DOHH2 (cell line): ENCODE results near the gene MRPS16.

ENCODE experiments used
- H3F3A ChIP-seq: fragments of 200-600 bp; sonication (generic), shearing (Covaris generic); 2 replicates; pipeline ENCODE4 v1.6.0; 2016; ENCODE audit warnings: antibody characterized with exemption, mild to moderate bottlenecking; ENCODE audit not compliant: control insufficient read depth, insufficient read depth
- H3K27ac ChIP-seq: fragments of 200-600 bp; sonication (generic); 2 replicates; pipeline ENCODE4 v1.5.1; 2014; ENCODE audit warnings: low read depth, mild to moderate bottlenecking, low read length, moderate library complexity
- H3K27me3 ChIP-seq: fragments of 200-600 bp; sonication (generic); 2 replicates; pipeline ENCODE4 v1.6.1; 2014; ENCODE audit warnings: mild to moderate bottlenecking, low read length, mixed read lengths; ENCODE audit not compliant: control insufficient read depth
- H3K36me3 ChIP-seq: fragments of 200-600 bp; sonication (generic); 2 replicates; pipeline ENCODE4 v1.6.1; 2014; ENCODE audit warnings: mild to moderate bottlenecking, low read length, moderate library complexity, mixed read lengths; ENCODE audit not compliant: control insufficient read depth
- H3K4me1 ChIP-seq: fragments of 200-600 bp; sonication (generic); 2 replicates; pipeline ENCODE4 v1.6.1; 2014; ENCODE audit warnings: mild to moderate bottlenecking, low read length, mixed read lengths; ENCODE audit not compliant: control insufficient read depth
- H3K4me2 ChIP-seq: fragments of 200-600 bp; sonication (generic); 2 replicates; pipeline ENCODE4 v1.6.0; 2014; ENCODE audit warnings: mild to moderate bottlenecking, low read length, moderate library complexity
- H3K4me3 ChIP-seq: fragments of 200-600 bp; sonication (generic); 2 replicates; pipeline ENCODE4 v1.5.1; 2014; ENCODE audit warnings: mild to moderate bottlenecking, low read length, mixed read lengths
- H3K79me2 ChIP-seq: fragments of 200-600 bp; sonication (generic); 2 replicates; pipeline ENCODE4 v1.6.1; 2014; ENCODE audit warnings: mild to moderate bottlenecking, low read length, mixed read lengths; ENCODE audit not compliant: control insufficient read depth
- H3K9me2 ChIP-seq: fragments of 200-600 bp; sonication (generic); replicated peaks from 2 replicates; pipeline ENCODE4 v1.6.1; 2014; ENCODE audit warnings: mild to moderate bottlenecking, low read length, mixed read lengths; ENCODE audit not compliant: control insufficient read depth
- H3K9me3 ChIP-seq: fragments of 200-600 bp; sonication (generic); 2 replicates; pipeline ENCODE4 v1.6.1; 2014; ENCODE audit warnings: antibody characterized with exemption, low read length, mixed read lengths; ENCODE audit not compliant: control insufficient read depth, insufficient read depth
- H4K20me1 ChIP-seq: fragments of 200-600 bp; sonication (generic); 2 replicates; pipeline ENCODE4 v1.6.0; 2014; ENCODE audit warnings: low read depth, mild to moderate bottlenecking, antibody characterized with exemption, low read length, moderate library complexity; ENCODE audit not compliant: control insufficient read depth, insufficient read depth
- EZH2phosphoT487 ChIP-seq: fragments of 200-600 bp; sonication (generic); IDR thresholded peaks from 2 replicates; pipeline ENCODE4 v1.6.1; 2017; ENCODE audit warnings: borderline replicate concordance, mild to moderate bottlenecking, antibody characterized with exemption, low read length, moderate library complexity, mixed read lengths
- TF ChIP-seq, protein P1 (sequence below): fragments of 200-600 bp; sonication (generic); IDR thresholded peaks from one replicate; pipeline ENCODE4 v1.5.1; 2014; ENCODE audit warnings: antibody characterized with exemption, mild to moderate bottlenecking, low read depth, low read length; ENCODE audit not compliant: poor library complexity, severe bottlenecking

Gene MRPS16

GRCh38 chr10:73206385-73206784 lies 46.1 kb downstream of the MRPS16 start:
- Histone ChIP-seq H3K9me2 (no peaks in the 10 kb centered on the region), H4K20me1 (no peaks in the 10 kb centered on the region), H3K4me3 (no peak overlapping the region), H3K4me2 (no peak overlapping the region), H3K27me3 (no peaks in the 10 kb centered on the region), H3K4me1 (no peaks in the 10 kb centered on the region), H3K36me3 (no peaks in the 10 kb centered on the region), H3F3A (no peaks in the 10 kb centered on the region), H3K79me2 (no peaks in the 10 kb centered on the region), H3K9me3 (no peaks in the 10 kb centered on the region), H3K27ac (no peak overlapping the region)
- TF ChIP-seq, protein P1, sequence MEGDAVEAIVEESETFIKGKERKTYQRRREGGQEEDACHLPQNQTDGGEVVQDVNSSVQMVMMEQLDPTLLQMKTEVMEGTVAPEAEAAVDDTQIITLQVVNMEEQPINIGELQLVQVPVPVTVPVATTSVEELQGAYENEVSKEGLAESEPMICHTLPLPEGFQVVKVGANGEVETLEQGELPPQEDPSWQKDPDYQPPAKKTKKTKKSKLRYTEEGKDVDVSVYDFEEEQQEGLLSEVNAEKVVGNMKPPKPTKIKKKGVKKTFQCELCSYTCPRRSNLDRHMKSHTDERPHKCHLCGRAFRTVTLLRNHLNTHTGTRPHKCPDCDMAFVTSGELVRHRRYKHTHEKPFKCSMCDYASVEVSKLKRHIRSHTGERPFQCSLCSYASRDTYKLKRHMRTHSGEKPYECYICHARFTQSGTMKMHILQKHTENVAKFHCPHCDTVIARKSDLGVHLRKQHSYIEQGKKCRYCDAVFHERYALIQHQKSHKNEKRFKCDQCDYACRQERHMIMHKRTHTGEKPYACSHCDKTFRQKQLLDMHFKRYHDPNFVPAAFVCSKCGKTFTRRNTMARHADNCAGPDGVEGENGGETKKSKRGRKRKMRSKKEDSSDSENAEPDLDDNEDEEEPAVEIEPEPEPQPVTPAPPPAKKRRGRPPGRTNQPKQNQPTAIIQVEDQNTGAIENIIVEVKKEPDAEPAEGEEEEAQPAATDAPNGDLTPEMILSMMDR = no peak
- TF ChIP-seq EZH2phosphoT487 = no peak

- Histone ChIP-seq H3K79me2 (no peaks in the 10 kb centered on the region), H3K9me3 (no peaks in the 10 kb centered on the region), H3K27ac (no peak overlapping the region), H3K9me2 (no peaks in the 10 kb centered on the region), H3K27me3 (no peaks in the 10 kb centered on the region), H4K20me1 (no peaks in the 10 kb centered on the region), H3K4me3 (no peak overlapping the region), H3F3A (no peaks in the 10 kb centered on the region), H3K4me2 (no peak overlapping the region), H3K36me3 (no peaks in the 10 kb centered on the region), H3K4me1 (no peaks in the 10 kb centered on the region)
- TF ChIP-seq EZH2phosphoT487 = no peak
- TF ChIP-seq, protein P1 = no peak
Measured at GRCh38 chr10:73205890-73206289, 46.6 kb downstream of the MRPS16 start.

DNA sequence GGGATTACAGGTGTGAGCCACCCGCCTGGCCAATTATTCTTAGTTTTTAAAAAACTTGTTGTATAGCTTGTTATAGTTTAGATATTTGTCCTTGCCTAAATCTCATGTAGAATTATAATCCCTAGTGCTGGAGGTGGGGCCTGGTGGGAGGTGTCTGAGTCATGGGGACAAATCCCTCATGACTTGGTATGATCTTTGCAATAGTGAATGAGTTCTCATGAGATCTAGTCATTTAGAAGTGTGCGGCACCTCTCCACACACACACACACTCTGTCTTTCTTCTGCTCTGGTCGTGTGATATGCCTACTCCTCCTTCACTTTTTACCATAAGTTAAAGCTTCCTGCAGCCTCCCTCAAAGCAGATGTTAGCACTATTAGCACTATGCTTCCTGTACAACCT lies 47.4 kb downstream of the MRPS16 start:
- no peaks in the 10 kb centered on the region for H4K20me1 ChIP-seq
- TF ChIP-seq, protein P1 = no peak
- no peak for TF ChIP-seq EZH2phosphoT487
- no peaks in the 10 kb centered on the region for H3K9me2 ChIP-seq
- no peak overlapping the region for H3K27ac ChIP-seq
- no peaks in the 10 kb centered on the region for H3K9me3 ChIP-seq
- H3K36me3 ChIP-seq = no peaks in the 10 kb centered on the region
- H3F3A ChIP-seq = no peaks in the 10 kb centered on the region
- H3K27me3 ChIP-seq = no peaks in the 10 kb centered on the region
- no peak overlapping the region for H3K4me2 ChIP-seq
- H3K4me1 ChIP-seq = no peaks in the 10 kb centered on the region
- H3K79me2 ChIP-seq = no peaks in the 10 kb centered on the region
- H3K4me3 ChIP-seq = no peak overlapping the region
